ENCODE data around the gene LHPP.

The LHPP gene

DNA sequence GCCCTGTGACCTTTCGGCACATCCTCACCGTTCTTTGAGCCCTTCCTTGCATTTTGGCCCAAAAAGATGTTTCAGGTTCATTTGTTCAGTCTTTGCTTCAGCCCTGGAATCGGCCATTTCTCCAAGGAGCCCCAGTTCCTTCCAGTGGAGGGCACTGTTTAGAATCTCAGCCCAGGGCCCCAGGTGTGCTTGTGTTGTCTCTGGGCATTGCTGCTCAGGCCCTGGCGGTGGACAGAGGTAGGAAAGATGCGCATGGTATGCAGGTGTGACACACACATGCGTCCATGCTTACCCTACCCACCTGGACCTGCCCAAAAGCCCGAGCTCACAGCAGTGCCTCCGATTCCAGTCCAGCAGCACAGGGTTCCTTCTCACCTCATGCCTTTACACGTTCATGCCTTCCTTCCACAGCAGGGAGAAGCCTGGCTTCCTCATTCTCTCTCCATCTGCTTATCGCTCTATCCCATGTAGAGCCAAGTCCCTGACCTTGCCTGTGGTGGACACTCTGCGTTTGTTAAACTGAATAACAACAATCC is 70.6 kb downstream of the LHPP start:
- H3K9me3 ChIP-seq (ENCODE audit: control extremely low read depth in 1 of 5, control insufficient read depth in 4 of 5, insufficient read depth in 2 of 5, low read depth in 1 of 5, low read length in 4 of 5): no peaks in the 10 kb centered on the region
- H3K4me3 ChIP-seq (ENCODE audit: control insufficient read depth in 1 of 7, extremely low read depth in 1 of 7, insufficient read depth in 4 of 7, low read depth in 2 of 7, low read length in 6 of 7): no peak overlapping the region
- DNase-seq: peak in 1 of 3 donors; percentile 30
- H3K4me1 ChIP-seq (ENCODE audit: control extremely low read depth in 1 of 4, control insufficient read depth in 4 of 4, insufficient read depth in 4 of 4, low read length in 3 of 4): peaks cover 6 to 34% (median 26%) of the 10 kb centered on the region in 4 experiments
- ChIA-PET CTCF (interaction anchor here (1.0 to 9.2 kb wide), 4 partner anchors 157 to 215 kb away, joined by 4 to 112 read pairs (median 4); partner anchors contain the start of gene FAM53B), POLR2A (no interaction called here)
- H3K36me3 ChIP-seq (ENCODE audit: control insufficient read depth in 4 of 4, insufficient read depth in 4 of 4, low read length in 3 of 4): no peaks in the 10 kb centered on the region
- WGBS (ENCODE audit: insufficient coverage): 87% methylated on average over 11 of the region's 11 CpGs
- no peaks in the 10 kb centered on the region for H3K27me3 ChIP-seq (replicated peaks in 2 of 5; ENCODE audit: control insufficient read depth in 4 of 5, insufficient read depth in 5 of 5, low read length in 4 of 5)
- no peak overlapping the region for H3K27ac ChIP-seq (ENCODE audit: insufficient read depth in 1 of 2, low read depth in 1 of 2, low read length in 2 of 2, poor library complexity in 1 of 2, severe bottlenecking in 2 of 2)

DNA sequence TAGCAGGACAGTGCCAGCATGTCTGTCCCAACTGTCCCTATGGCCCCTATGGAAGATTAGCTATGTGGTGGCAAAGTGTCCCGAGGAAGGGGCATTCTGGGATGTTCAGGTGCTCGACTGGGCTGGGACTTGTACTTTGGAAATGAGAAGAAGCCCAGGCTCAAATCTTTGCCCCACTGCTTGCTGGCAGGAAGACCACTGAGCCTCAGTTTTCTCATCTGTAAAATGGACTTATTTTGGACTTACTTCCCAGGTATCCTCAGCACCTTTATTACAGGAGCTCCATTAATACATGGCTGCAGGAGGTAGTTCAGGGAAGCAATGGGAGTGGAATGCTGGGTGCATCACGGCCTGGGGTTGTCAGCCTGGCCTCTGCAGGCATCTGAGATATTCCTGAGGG is 71.2 kb downstream of the LHPP start:
- Histone ChIP-seq H3K4me3 (ENCODE audit: control insufficient read depth in 1 of 7, extremely low read depth in 1 of 7, insufficient read depth in 4 of 7, low read depth in 2 of 7, low read length in 6 of 7) (no peak overlapping the region), H3K27ac (ENCODE audit: insufficient read depth in 1 of 2, low read depth in 1 of 2, low read length in 2 of 2, poor library complexity in 1 of 2, severe bottlenecking in 2 of 2) (no peak overlapping the region), H3K36me3 (ENCODE audit: control insufficient read depth in 4 of 4, insufficient read depth in 4 of 4, low read length in 3 of 4) (no peaks in the 10 kb centered on the region), H3K27me3 (replicated peaks in 2 of 5; ENCODE audit: control insufficient read depth in 4 of 5, insufficient read depth in 5 of 5, low read length in 4 of 5) (no peaks in the 10 kb centered on the region), H3K4me1 (ENCODE audit: control extremely low read depth in 1 of 4, control insufficient read depth in 4 of 4, insufficient read depth in 4 of 4, low read length in 3 of 4) (peaks cover 6 to 30% (median 26%) of the 10 kb centered on the region in 4 experiments), H3K9me3 (ENCODE audit: control extremely low read depth in 1 of 5, control insufficient read depth in 4 of 5, insufficient read depth in 2 of 5, low read depth in 1 of 5, low read length in 4 of 5) (no peaks in the 10 kb centered on the region)
- CTCF ChIA-PET: interaction anchor here (1.0 to 9.2 kb wide), 4 partner anchors 157 to 214 kb away, joined by 4 to 112 read pairs (median 4); partner anchors contain the start of gene FAM53B
- no peak for DNase-seq
- 83% methylated on average over 3 of the region's 3 CpGs for WGBS (ENCODE audit: insufficient coverage)
- POLR2A ChIA-PET: no interaction called here

DNA sequence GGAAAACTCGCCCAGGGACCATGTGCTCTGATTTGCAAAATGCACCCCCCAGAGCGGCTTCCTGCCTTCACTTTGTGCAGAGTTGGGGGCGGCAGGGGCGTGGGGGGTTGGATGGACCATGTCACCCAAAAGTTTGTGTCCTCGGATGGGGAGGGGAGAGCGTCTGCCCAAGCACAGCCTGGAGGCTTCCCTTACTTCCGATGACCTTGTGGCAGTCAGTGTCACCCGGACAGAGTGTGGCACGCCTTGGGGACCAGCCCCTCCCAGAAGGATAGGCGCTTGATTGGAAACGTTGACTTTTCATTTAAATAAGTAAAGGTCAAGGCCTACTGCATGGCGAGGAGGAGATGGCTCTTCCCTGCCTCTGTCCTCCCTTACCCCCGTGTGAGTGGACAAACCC is 71.6 kb downstream of the LHPP start:
- Histone ChIP-seq H3K36me3 (ENCODE audit: control insufficient read depth in 4 of 4, insufficient read depth in 4 of 4, low read length in 3 of 4) (no peaks in the 10 kb centered on the region), H3K27ac (ENCODE audit: insufficient read depth in 1 of 2, low read depth in 1 of 2, low read length in 2 of 2, poor library complexity in 1 of 2, severe bottlenecking in 2 of 2) (no peak overlapping the region), H3K4me1 (ENCODE audit: control extremely low read depth in 1 of 4, control insufficient read depth in 4 of 4, insufficient read depth in 4 of 4, low read length in 3 of 4) (peaks cover 6 to 30% (median 26%) of the 10 kb centered on the region in 4 experiments), H3K27me3 (replicated peaks in 2 of 5; ENCODE audit: control insufficient read depth in 4 of 5, insufficient read depth in 5 of 5, low read length in 4 of 5) (no peaks in the 10 kb centered on the region), H3K9me3 (ENCODE audit: control extremely low read depth in 1 of 5, control insufficient read depth in 4 of 5, insufficient read depth in 2 of 5, low read depth in 1 of 5, low read length in 4 of 5) (no peaks in the 10 kb centered on the region), H3K4me3 (ENCODE audit: control insufficient read depth in 1 of 7, extremely low read depth in 1 of 7, insufficient read depth in 4 of 7, low read depth in 2 of 7, low read length in 6 of 7) (no peak overlapping the region)
- 95% methylated on average over 10 of the region's 13 CpGs for WGBS (ENCODE audit: insufficient coverage)
- no peak for DNase-seq
- CTCF ChIA-PET: interaction anchor here (1.0 to 9.2 kb wide), 3 partner anchors 156 to 214 kb away, joined by 4 to 112 read pairs (median 4); partner anchors contain the start of gene FAM53B
- POLR2A ChIA-PET: no interaction called here

DNA sequence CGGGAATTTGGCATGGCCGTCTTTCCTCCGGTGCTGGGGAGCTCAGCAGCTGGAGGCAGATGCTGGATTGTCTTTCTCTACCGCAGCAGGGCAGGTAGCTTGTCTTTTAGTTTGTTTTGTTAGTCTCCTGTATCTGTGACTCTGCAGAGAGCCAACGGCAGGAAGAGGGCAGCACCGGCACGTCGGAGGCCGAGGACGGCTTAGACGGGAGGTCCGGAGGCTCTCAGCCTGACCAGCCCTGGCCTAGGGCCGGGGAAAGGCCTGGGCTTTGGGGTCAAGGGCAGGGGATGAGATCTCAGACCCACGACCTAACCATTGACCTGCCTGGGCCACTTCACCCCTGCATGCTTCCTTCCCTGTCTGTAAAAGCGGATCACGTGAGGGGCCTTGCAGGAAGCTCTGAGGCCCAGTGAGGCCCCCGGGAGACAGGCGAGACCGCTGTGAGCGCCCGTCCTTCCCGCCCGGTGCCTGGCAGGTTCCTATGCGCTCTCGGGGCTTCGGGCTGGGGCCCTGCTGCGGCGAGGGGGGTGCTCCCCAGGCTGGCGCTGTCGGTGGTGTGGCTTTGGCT is 72.7 kb downstream of the LHPP start:
- peak overlapping the region in 1 of 2 experiments; percentile 43 for H3K27ac ChIP-seq (ENCODE audit: insufficient read depth in 1 of 2, low read depth in 1 of 2, low read length in 2 of 2, poor library complexity in 1 of 2, severe bottlenecking in 2 of 2)
- CTCF ChIA-PET: interaction anchor here (0.6 to 9.2 kb wide), 11 partner anchors 10 to 225 kb away, joined by 3 to 112 read pairs (median 3); partner anchors contain the start of gene FAM53B
- H3K4me1 ChIP-seq (ENCODE audit: control extremely low read depth in 1 of 4, control insufficient read depth in 4 of 4, insufficient read depth in 4 of 4, low read length in 3 of 4): peaks cover 6 to 30% (median 26%) of the 10 kb centered on the region in 4 experiments
- H3K36me3 ChIP-seq (ENCODE audit: control insufficient read depth in 4 of 4, insufficient read depth in 4 of 4, low read length in 3 of 4): no peaks in the 10 kb centered on the region
- H3K9me3 ChIP-seq (ENCODE audit: control extremely low read depth in 1 of 5, control insufficient read depth in 4 of 5, insufficient read depth in 2 of 5, low read depth in 1 of 5, low read length in 4 of 5): no peaks in the 10 kb centered on the region
- H3K4me3 ChIP-seq (ENCODE audit: control insufficient read depth in 1 of 7, extremely low read depth in 1 of 7, insufficient read depth in 4 of 7, low read depth in 2 of 7, low read length in 6 of 7): peak overlapping the region in 2 of 7 experiments; percentile 36 to 38
- no peaks in the 10 kb centered on the region for H3K27me3 ChIP-seq (replicated peaks in 2 of 5; ENCODE audit: control insufficient read depth in 4 of 5, insufficient read depth in 5 of 5, low read length in 4 of 5)
- WGBS (ENCODE audit: insufficient coverage): 17% methylated on average over 28 of the region's 30 CpGs
- POLR2A ChIA-PET: no interaction called here
- DNase-seq: peak; percentile 48 to 75 (median 62)

DNA sequence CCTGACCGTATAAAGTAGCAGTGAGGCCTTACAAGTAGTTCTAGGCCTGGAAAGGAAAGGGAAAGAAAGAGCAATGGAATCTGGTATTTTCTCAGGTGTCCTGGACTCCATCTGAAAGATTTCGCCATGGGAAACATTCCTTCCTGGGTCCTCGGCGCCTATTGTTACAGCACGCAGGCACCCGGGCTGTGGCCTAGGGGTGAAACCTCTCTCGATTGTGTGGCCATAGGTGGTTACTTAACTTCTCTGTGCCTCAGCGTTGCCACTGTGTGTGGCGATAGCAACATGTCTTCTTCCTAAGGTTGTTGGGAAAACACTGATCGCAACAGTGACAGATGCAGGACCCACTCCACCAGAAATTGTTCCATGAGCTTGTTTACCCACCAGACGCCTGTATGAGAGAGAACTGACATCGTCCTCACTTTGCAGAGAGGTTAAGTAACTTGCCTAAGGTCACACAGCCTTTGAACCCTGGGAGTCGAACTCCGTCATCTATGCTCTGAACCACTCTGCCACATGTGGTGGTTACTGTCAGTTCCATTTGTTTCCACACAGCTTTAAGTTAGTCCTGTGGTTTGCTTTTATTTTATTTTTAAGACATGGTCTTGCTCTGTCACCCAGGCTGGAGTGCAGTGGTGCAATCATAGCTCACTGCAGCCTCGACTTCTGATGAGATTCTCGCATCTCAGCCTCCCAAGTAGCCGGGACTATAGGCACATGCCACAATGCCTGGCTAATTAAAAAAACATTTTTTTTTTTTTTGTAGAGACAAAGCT is 73.4 kb downstream of the LHPP start:
- ChIA-PET POLR2A (no interaction called here), CTCF (interaction anchor here (0.8 to 9.2 kb wide), 13 partner anchors 9 to 212 kb away, joined by 3 to 112 read pairs (median 3); partner anchors contain the start of gene FAM53B)
- Histone ChIP-seq H3K27me3 (replicated peaks in 2 of 5; ENCODE audit: control insufficient read depth in 4 of 5, insufficient read depth in 5 of 5, low read length in 4 of 5) (no peaks in the 10 kb centered on the region), H3K4me3 (ENCODE audit: control insufficient read depth in 1 of 7, extremely low read depth in 1 of 7, insufficient read depth in 4 of 7, low read depth in 2 of 7, low read length in 6 of 7) (peak overlapping the region in 2 of 7 experiments; percentile 10 to 38), H3K4me1 (ENCODE audit: control extremely low read depth in 1 of 4, control insufficient read depth in 4 of 4, insufficient read depth in 4 of 4, low read length in 3 of 4) (peaks cover 6 to 30% (median 27%) of the 10 kb centered on the region in 4 experiments), H3K9me3 (ENCODE audit: control extremely low read depth in 1 of 5, control insufficient read depth in 4 of 5, insufficient read depth in 2 of 5, low read depth in 1 of 5, low read length in 4 of 5) (no peaks in the 10 kb centered on the region), H3K27ac (ENCODE audit: insufficient read depth in 1 of 2, low read depth in 1 of 2, low read length in 2 of 2, poor library complexity in 1 of 2, severe bottlenecking in 2 of 2) (peak overlapping the region in 1 of 2 experiments; percentile 43), H3K36me3 (ENCODE audit: control insufficient read depth in 4 of 4, insufficient read depth in 4 of 4, low read length in 3 of 4) (no peaks in the 10 kb centered on the region)
- 90% methylated on average over 15 of the region's 17 CpGs for WGBS (ENCODE audit: insufficient coverage)
- DNase-seq: peak in 1 of 3 donors; percentile 25

DNA sequence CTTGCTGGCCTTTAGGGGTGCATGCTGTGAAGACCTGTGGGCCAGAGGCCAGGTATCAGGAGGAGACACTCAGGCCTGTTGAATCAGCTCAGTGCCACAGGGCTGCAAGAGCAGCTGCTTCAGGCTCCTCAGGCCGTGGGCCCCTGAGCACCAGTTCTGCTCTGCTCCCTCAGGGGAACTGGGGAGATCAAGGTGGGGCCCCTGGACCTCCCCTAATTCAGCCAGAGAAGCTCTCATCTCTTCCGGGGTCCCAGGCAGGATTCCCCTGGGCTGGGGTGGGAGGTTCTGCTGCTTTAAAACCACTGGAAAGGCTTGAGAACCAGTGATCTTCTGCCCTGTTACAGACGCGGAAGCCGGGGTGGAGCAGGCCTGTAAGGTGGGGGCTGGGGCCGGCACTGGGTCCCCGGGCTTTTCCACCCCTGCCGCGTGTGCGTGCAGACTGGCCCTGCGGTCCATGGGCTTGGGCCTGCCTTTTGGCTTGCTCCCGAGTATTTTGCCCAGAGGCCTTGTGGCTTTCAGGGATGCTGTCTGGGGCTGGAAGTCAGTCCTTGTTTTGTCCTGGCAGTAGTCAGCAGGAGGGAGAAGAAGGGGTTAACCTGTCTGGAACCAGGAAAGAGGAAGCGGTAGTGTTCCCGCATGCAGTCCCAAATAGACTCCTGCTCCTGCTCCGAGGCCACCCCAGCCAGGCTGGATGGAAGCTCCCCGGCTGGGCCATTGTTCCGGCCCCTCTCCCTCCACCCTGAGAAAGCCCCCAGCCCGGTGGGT is 74.3 kb downstream of the LHPP start:
- 88% methylated on average over 16 of the region's 18 CpGs for WGBS (ENCODE audit: insufficient coverage)
- Histone ChIP-seq H3K27me3 (replicated peaks in 2 of 5; ENCODE audit: control insufficient read depth in 4 of 5, insufficient read depth in 5 of 5, low read length in 4 of 5) (no peaks in the 10 kb centered on the region), H3K27ac (ENCODE audit: insufficient read depth in 1 of 2, low read depth in 1 of 2, low read length in 2 of 2, poor library complexity in 1 of 2, severe bottlenecking in 2 of 2) (no peak overlapping the region), H3K4me1 (ENCODE audit: control extremely low read depth in 1 of 4, control insufficient read depth in 4 of 4, insufficient read depth in 4 of 4, low read length in 3 of 4) (peaks cover 6 to 29% (median 27%) of the 10 kb centered on the region in 4 experiments), H3K9me3 (ENCODE audit: control extremely low read depth in 1 of 5, control insufficient read depth in 4 of 5, insufficient read depth in 2 of 5, low read depth in 1 of 5, low read length in 4 of 5) (no peaks in the 10 kb centered on the region), H3K4me3 (ENCODE audit: control insufficient read depth in 1 of 7, extremely low read depth in 1 of 7, insufficient read depth in 4 of 7, low read depth in 2 of 7, low read length in 6 of 7) (no peak overlapping the region), H3K36me3 (ENCODE audit: control insufficient read depth in 4 of 4, insufficient read depth in 4 of 4, low read length in 3 of 4) (no peaks in the 10 kb centered on the region)
- ChIA-PET CTCF (interaction anchor here (0.8 to 9.2 kb wide), 13 partner anchors 8 to 211 kb away, joined by 3 to 112 read pairs (median 5); partner anchors contain the start of gene FAM53B), POLR2A (no interaction called here)
- DNase-seq: no peak
